Mesenteric fat pad (tissue), 1 donor: ENCODE measurements around the gene EIF3B. TPM values are rescaled to one million over a fixed set of nuclear protein-coding genes. Genes with fewer than 3 reads are reported as not detected.
"Not testable (repeated sequence)": the region's sequence is repeated elsewhere in the genome, so short reads cannot be mapped to it uniquely, and the experiment has no call there.

ENCODE experiments used
- DNase-seq: peaks from one replicate; pipeline ENCODE4 v3.0.0-alpha.2; 2020; ENCODE audit warnings: low spot score
- long read RNA-seq: library from polyadenylated mRNA; unstranded; transcript quantifications from one replicate; pipeline ENCODE4 v2.0.0, GENCODE V29; 2020
- total RNA-seq: library from RNA; stranded (reverse); fragmentation: NEBNext Ultra II Directional; extraction: Animal tissue kit (Norgen Biotek cat#: 25700); gene quantifications from one replicate; pipeline ENCODE4 v1.2.1, GENCODE V29; 2021
- donor health status: DM: yes; HTN: yes; CAD: no.

The EIF3B gene
- 150 TPM for total RNA-seq
- long read RNA-seq, partial matches to known transcripts = 43 of 71 reads
- long read RNA-seq, other reads (novel, unspliced or antisense) = 17 of 71 reads

GRCh38 chr7:2354186-2354938 is at the start of gene EIF3B:
EIF3B (plus strand) TSS chr7:2354827; CDS start chr7:2354922, 95 bp downstream.
- peak; percentile 96 for DNase-seq

GRCh38 chr7:2305258-2305657 is 49.4 kb upstream of the EIF3B start:
- not testable (repeated sequence) for DNase-seq

GRCh38 chr7:2306688-2307087 is 47.9 kb upstream of the EIF3B start:
- DNase-seq = no peak

- DNase-seq = no peak
Observed at GRCh38 chr7:2307690-2308107, 46.9 kb upstream of the EIF3B start.

- no peak for DNase-seq
Observed at GRCh38 chr7:2309889-2310331, 44.7 kb upstream of the EIF3B start.

- no peak for DNase-seq
Observed at GRCh38 chr7:2312267-2312929, 42.2 kb upstream of the EIF3B start.

- peak; percentile 90 for DNase-seq
Observed at GRCh38 chr7:2313450-2314208, 41.0 kb upstream of the EIF3B start.

- peak; percentile 98 for DNase-seq
Observed at GRCh38 chr7:2314209-2314955, 40.2 kb upstream of the EIF3B start, which contains the start of gene SNX8. SNX8 (minus strand) TSS chr7:2314441; CDS start chr7:2314421, 20 bp downstream.

GRCh38 chr7:2314956-2315530 is 39.6 kb upstream of the EIF3B start:
- not testable (repeated sequence) for DNase-seq

- no peak for DNase-seq
Observed at GRCh38 chr7:2315787-2316186, 38.8 kb upstream of the EIF3B start.

GRCh38 chr7:2316578-2316977 is 38.0 kb upstream of the EIF3B start:
- no peak for DNase-seq

GRCh38 chr7:2317556-2318293 is 36.9 kb upstream of the EIF3B start:
- no peak for DNase-seq

GRCh38 chr7:2321020-2321419 is 33.6 kb upstream of the EIF3B start:
- no peak for DNase-seq

- DNase-seq = no peak
Observed at GRCh38 chr7:2325162-2325561, 29.5 kb upstream of the EIF3B start.

GRCh38 chr7:2326951-2327350 is 27.7 kb upstream of the EIF3B start:
- DNase-seq = no peak

- DNase-seq = no peak
Observed at GRCh38 chr7:2330493-2330892, 24.1 kb upstream of the EIF3B start.

- no peak for DNase-seq
Observed at GRCh38 chr7:2331707-2332106, 22.9 kb upstream of the EIF3B start.

- not testable (repeated sequence) for DNase-seq
Observed at GRCh38 chr7:2332606-2333231, 21.9 kb upstream of the EIF3B start.

- DNase-seq = no peak
Observed at GRCh38 chr7:2336626-2337299, 17.9 kb upstream of the EIF3B start.
